ENCODE results near the gene TMEM234.
A peak's percentile ranks its signal among the peaks of the same experiment; 100 is the strongest.

Gene TMEM234

GRCh38 chr1:32199717-32200072, 22.5 kb downstream of the TMEM234 start:
- Mint-ChIP-seq H3K4me1 (peaks cover 54 to 74% of the 10 kb centered on the region in 2 donors), H3K27me3 (no peaks in the 10 kb centered on the region), H3K4me3 (peak overlapping the region; percentile 83 to 91), H3K9me3 (no peaks in the 10 kb centered on the region), H3K27ac (peak overlapping the region; percentile 99), H3K36me3 (peaks cover 46 to 53% of the 10 kb centered on the region in 2 donors)
- no peak for ATAC-seq (replicated peaks)
- no peak for DNase-seq

DNA sequence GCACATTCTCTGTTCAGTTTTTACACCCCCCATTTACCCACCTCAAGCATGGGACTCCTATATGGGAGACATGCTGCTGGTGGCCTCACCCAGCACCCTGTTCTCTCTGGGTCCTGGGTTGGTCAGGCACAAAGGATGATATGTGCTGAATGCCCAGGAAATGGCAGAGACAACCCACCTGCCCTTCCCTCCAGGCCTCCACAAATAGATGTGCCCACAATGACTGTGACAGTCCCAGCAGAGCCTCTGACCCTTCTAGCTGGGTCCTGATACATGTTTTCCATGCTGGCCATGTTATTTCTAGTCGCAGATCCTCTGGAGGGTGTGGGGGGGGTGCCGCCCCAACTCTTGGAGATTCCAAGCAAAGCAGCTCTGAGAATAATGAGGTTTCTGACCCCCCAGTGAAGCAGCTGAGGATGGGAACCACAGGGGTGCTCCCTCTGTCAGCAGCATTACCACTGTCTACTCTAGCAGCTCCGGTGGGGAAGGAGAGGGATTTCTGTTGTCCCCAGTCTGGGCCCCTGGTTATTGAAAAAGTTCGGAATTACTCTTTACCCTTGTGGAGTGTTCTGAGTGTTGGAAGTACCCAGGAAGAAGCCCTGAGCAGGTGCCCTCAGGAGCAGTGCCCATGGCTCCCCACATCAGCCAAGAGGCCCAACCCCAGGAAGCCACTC, 23.0 kb downstream of the TMEM234 start:
- no peak for ATAC-seq (replicated peaks)
- Mint-ChIP-seq H3K4me3 (peak overlapping the region; percentile 83 to 91), H3K4me1 (peaks cover 51 to 70% of the 10 kb centered on the region in 2 donors), H3K27me3 (no peaks in the 10 kb centered on the region), H3K36me3 (peaks cover 45 to 53% of the 10 kb centered on the region in 2 donors), H3K9me3 (no peaks in the 10 kb centered on the region), H3K27ac (peak overlapping the region; percentile 99)
- DNase-seq, result no peak

DNA sequence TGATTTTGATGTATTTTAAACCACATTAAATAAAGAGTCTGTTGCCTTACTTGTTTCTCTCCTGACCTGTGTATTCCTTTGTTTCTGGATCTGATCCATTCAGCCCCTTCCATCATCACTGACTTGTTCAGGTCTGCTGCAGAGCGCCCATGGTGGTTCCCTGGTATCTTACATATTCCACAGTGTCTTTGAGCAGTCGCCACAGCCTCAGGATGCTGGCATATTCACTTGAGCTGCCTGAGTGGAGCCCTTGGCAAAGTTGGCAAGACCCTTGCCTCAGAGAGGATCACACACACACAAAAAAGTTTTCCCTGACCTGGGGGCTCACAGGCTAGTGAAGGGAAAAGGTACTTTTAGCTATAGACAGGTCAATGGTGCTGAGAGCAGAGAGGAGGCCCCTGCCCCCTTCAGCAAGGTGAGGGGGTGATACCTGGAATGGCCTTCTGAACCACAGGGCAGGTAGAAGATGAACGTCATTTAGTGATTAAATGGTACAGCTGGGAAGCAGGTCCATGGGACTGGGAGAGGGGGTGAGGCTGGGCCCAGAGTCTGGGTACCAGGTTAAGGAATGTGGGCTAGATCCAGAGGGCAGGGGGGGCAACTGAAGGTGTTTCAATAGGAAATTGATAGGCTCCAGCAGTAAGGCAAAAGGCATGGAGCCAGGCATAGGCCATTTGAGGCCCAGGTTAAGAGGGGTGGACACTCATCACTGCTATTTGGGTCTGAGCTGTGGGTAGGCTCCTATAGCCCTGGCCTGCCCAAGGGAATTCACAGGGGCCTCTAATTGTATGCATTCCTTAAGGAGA, 23.7 kb downstream of the TMEM234 start:
- DNase-seq (no peak), ATAC-seq (replicated peaks) (no peak)
- Mint-ChIP-seq H3K9me3 (no peaks in the 10 kb centered on the region), H3K4me3 (peak overlapping the region in 1 of 2 donors; percentile 42), H3K36me3 (peaks cover 45 to 53% of the 10 kb centered on the region in 2 donors), H3K27ac (peak overlapping the region; percentile 99), H3K4me1 (peaks cover 46 to 63% of the 10 kb centered on the region in 2 donors), H3K27me3 (no peaks in the 10 kb centered on the region)

GRCh38 chr1:32197837-32198236, 24.3 kb downstream of the TMEM234 start:
- H3K9me3 Mint-ChIP-seq, result no peaks in the 10 kb centered on the region
- DNase-seq (no peak), ATAC-seq (replicated peaks) (no peak)
- H3K4me3 Mint-ChIP-seq, result no peak overlapping the region
- peaks cover 47 to 57% of the 10 kb centered on the region in 2 donors for H3K36me3 Mint-ChIP-seq
- no peak overlapping the region for H3K27ac Mint-ChIP-seq
- no peaks in the 10 kb centered on the region for H3K27me3 Mint-ChIP-seq
- H3K4me1 Mint-ChIP-seq, result peaks cover 44 to 58% of the 10 kb centered on the region in 2 donors

DNA sequence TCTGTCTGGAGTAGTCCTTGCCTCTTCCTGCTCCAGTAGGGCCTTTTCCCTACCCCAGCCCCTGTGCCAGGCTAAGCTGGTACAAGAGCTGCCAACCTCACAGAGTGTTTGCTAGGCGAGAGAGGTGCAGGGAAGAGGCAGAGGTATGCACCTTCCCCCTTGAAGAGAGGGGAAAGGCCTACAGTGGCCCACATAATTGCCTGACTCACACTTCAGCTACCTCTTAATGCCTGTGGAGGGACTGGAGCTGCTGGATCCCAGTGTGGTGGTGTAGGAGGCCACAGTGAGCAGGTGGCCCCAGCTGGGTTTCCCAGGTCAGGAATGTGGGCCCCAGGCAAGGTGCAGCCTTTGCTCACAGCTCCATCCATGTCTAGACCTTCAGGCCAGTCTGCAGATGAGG, 25.1 kb downstream of the TMEM234 start:
- no peak for DNase-seq
- H3K27ac Mint-ChIP-seq, result no peak overlapping the region
- H3K4me1 Mint-ChIP-seq, result peaks cover 40 to 51% of the 10 kb centered on the region in 2 donors
- no peaks in the 10 kb centered on the region for H3K27me3 Mint-ChIP-seq
- peaks cover 49 to 58% of the 10 kb centered on the region in 2 donors for H3K36me3 Mint-ChIP-seq
- no peak for ATAC-seq (replicated peaks)
- no peak overlapping the region for H3K4me3 Mint-ChIP-seq
- H3K9me3 Mint-ChIP-seq, result no peaks in the 10 kb centered on the region

- Mint-ChIP-seq H3K36me3 (peaks cover 53 to 61% of the 10 kb centered on the region in 2 donors), H3K27ac (no peak overlapping the region)
These were observed 26.0 kb downstream of the TMEM234 start for GRCh38 chr1:32195972-32196823.

DNA sequence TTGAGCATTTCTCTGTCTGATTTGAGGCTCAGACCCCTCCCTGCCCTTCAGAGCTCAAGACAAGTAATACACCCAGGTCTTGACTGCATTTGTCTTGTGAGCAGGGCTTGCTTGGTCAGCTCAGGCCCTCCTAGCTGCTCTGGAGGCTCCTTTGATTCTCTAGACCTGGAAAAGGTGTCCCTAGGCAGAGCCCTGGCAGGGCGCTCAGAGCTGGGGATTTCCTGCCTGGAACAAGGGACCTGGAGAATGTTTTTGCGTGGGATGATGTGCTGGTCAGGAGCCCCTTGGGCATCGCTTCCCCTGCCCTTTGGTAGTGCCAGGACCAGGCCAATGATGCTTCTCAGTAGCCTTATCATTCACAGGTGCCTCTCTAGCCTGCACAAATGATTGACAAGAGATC, 26.6 kb downstream of the TMEM234 start:
- peaks cover 34 to 44% of the 10 kb centered on the region in 2 donors for H3K4me1 Mint-ChIP-seq
- H3K9me3 Mint-ChIP-seq, result no peaks in the 10 kb centered on the region
- DNase-seq (no peak), ATAC-seq (replicated peaks) (no peak)
- no peaks in the 10 kb centered on the region for H3K27me3 Mint-ChIP-seq
- no peak overlapping the region for H3K4me3 Mint-ChIP-seq
- peaks cover 53 to 64% of the 10 kb centered on the region in 2 donors for H3K36me3 Mint-ChIP-seq
- H3K27ac Mint-ChIP-seq, result peak overlapping the region; percentile 73

More at GRCh38 chr1:32195972-32196823, 26.0 kb downstream of the TMEM234 start:
- ATAC-seq (replicated peaks) (no peak), DNase-seq (no peak)
- H3K9me3 Mint-ChIP-seq, result no peaks in the 10 kb centered on the region
- no peaks in the 10 kb centered on the region for H3K27me3 Mint-ChIP-seq
- H3K4me1 Mint-ChIP-seq, result peaks cover 34 to 47% of the 10 kb centered on the region in 2 donors
- no peak overlapping the region for H3K4me3 Mint-ChIP-seq

- no peak for ATAC-seq (replicated peaks)
- H3K9me3 Mint-ChIP-seq, result no peaks in the 10 kb centered on the region
- H3K27me3 Mint-ChIP-seq, result no peaks in the 10 kb centered on the region
- no peak overlapping the region for H3K4me3 Mint-ChIP-seq
- H3K27ac Mint-ChIP-seq, result peak overlapping the region; percentile 73
- peaks cover 31 to 39% of the 10 kb centered on the region in 2 donors for H3K4me1 Mint-ChIP-seq
- H3K36me3 Mint-ChIP-seq, result peaks cover 55 to 67% of the 10 kb centered on the region in 2 donors
- no peak for DNase-seq
These were observed 27.2 kb downstream of the TMEM234 start for GRCh38 chr1:32194984-32195383.

GRCh38 chr1:32192220-32192948, 29.8 kb downstream of the TMEM234 start:
- no peak overlapping the region for H3K4me3 Mint-ChIP-seq
- no peaks in the 10 kb centered on the region for H3K9me3 Mint-ChIP-seq
- H3K27ac Mint-ChIP-seq, result peak overlapping the region; percentile 47
- peaks cover 59 to 72% of the 10 kb centered on the region in 2 donors for H3K36me3 Mint-ChIP-seq
- peaks cover 17 to 20% of the 10 kb centered on the region in 2 donors for H3K4me1 Mint-ChIP-seq
- H3K27me3 Mint-ChIP-seq, result no peaks in the 10 kb centered on the region
- ATAC-seq (replicated peaks) (no peak), DNase-seq (no peak)

GRCh38 chr1:32187850-32188249, 34.3 kb downstream of the TMEM234 start:
- Mint-ChIP-seq H3K27ac (no peak overlapping the region), H3K4me1 (peaks cover 21 to 35% of the 10 kb centered on the region in 2 donors), H3K36me3 (peaks cover 53 to 63% of the 10 kb centered on the region in 2 donors), H3K27me3 (no peaks in the 10 kb centered on the region), H3K9me3 (no peaks in the 10 kb centered on the region), H3K4me3 (no peak overlapping the region)
- ATAC-seq (replicated peaks) (no peak), DNase-seq (no peak)

GRCh38 chr1:32186491-32186890, 35.7 kb downstream of the TMEM234 start:
- DNase-seq (no peak), ATAC-seq (replicated peaks) (no peak)
- Mint-ChIP-seq H3K9me3 (no peaks in the 10 kb centered on the region), H3K4me1 (peaks cover 22 to 45% of the 10 kb centered on the region in 2 donors), H3K27me3 (no peaks in the 10 kb centered on the region), H3K36me3 (peaks cover 44 to 60% of the 10 kb centered on the region in 2 donors), H3K27ac (no peak overlapping the region), H3K4me3 (no peak overlapping the region)

DNA sequence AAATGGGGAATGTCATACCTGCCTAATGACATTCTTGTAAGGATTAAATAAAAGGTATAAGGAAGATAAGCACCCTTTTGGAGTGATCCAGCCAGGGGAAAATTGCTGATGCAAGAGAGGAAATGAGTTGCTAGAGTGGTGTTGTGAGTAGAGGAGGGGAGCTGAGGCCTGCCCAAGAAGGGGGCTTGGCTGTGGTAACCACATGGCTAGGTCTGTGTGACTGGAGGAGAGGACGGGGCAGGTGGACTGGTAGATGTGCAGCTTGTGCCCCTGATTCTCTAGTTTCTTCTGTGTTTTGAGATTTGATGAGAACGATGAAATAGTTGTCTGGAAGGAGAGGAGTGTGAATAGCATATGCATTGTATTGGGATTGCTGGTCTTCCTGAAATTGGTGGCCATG, 36.1 kb downstream of the TMEM234 start:
- ATAC-seq (replicated peaks) (no peak), DNase-seq (no peak)
- H3K9me3 Mint-ChIP-seq, result no peaks in the 10 kb centered on the region
- H3K27me3 Mint-ChIP-seq, result no peaks in the 10 kb centered on the region
- H3K36me3 Mint-ChIP-seq, result peaks cover 47 to 60% of the 10 kb centered on the region in 2 donors
- no peak overlapping the region for H3K4me3 Mint-ChIP-seq
- H3K27ac Mint-ChIP-seq, result no peak overlapping the region
- peaks cover 26 to 49% of the 10 kb centered on the region in 2 donors for H3K4me1 Mint-ChIP-seq

- DNase-seq, result no peak
- H3K4me1 Mint-ChIP-seq, result peaks cover 32 to 61% of the 10 kb centered on the region in 2 donors
- H3K27ac Mint-ChIP-seq, result no peak overlapping the region
- no peaks in the 10 kb centered on the region for H3K27me3 Mint-ChIP-seq
- no peaks in the 10 kb centered on the region for H3K9me3 Mint-ChIP-seq
- ATAC-seq (replicated peaks), result no peak
- H3K36me3 Mint-ChIP-seq, result peaks cover 53 to 65% of the 10 kb centered on the region in 2 donors
- H3K4me3 Mint-ChIP-seq, result no peak overlapping the region
These were observed 37.5 kb downstream of the TMEM234 start for GRCh38 chr1:32184650-32185049.

Data from stimulated activated naive B cell treated with anti-CD40 and anti-IgM and Interleukin-4, amounts not matched to agents 10 μg/mL and 1 μg/mL and 100 μg/mL, for 72 hours (primary cell).